ENCODE data around the gene ARL2BP. TPM values are rescaled to one million over a fixed set of nuclear protein-coding genes. Genes with fewer than 3 reads are reported as not detected.

The ARL2BP gene
- total and polyA plus RNA-seq, 2 of the 13 experiments (the other 11 are each of a cell fraction or from before 2014, with no cell fraction given), result 64.3 to 67.6 TPM

- FAIRE-seq (no peak), DNase-seq (ENCODE audit: low spot score) (peak; percentile 19), ATAC-seq (no peak; the same call in 2 of the 3 replicates)
- Histone ChIP-seq H3K9me3 (ENCODE audit: low read length) (no peaks in the 10 kb centered on the region), H3K27me3 (ENCODE audit: control insufficient read depth in 1 of 2, insufficient read depth in 2 of 2, low read length in 2 of 2) (no peaks in the 10 kb centered on the region), H3K36me3 (replicated peaks in 1 of 2; ENCODE audit: control insufficient read depth in 1 of 2, insufficient read depth in 2 of 2, low read length in 2 of 2) (peaks cover 42 to 88% of the 10 kb centered on the region in 2 experiments), H3K4me3 (replicated peaks in 1 of 3; ENCODE audit: insufficient read depth in 1 of 3, low read depth in 2 of 3, low read length in 3 of 3) (no peak overlapping the region), H3K79me2 (ENCODE audit: insufficient read depth, low read length) (peaks cover 2% of the 10 kb centered on the region), H3K4me1 (ENCODE audit: insufficient read depth, low read length) (no peaks in the 10 kb centered on the region), H4K20me1 (ENCODE audit: insufficient read depth, low read length) (no peaks in the 10 kb centered on the region), H3K4me2 (ENCODE audit: low read depth, low read length) (no peak overlapping the region), H3K9ac (ENCODE audit: insufficient read depth, low read depth, low read length) (no peak overlapping the region), H2AFZ (ENCODE audit: low read length) (no peak overlapping the region), H3K27ac (ENCODE audit: extremely low read length, insufficient read depth, low read length) (no peak overlapping the region)
- intact Hi-C loops (cut with micrococcal nuclease; ENCODE audit: unreplicated experiment), result no loop called here
- BruUV-seq (replicated peaks), result no TSS peak
- in situ Hi-C loops (cut with HindIII; ENCODE audit: extremely low pct_ligation_motif_present, low pct_unique_long_range_greater_than_20kb), result no loop called here
- 93% methylated on average over 2 of the region's 2 CpGs for WGBS (ENCODE audit: low lambda C conversion rate)
- TF ChIP-seq CTCF (CRISPR knock-in tag; IDR thresholded peaks at IDR 0.05) (0 out of 2 replicates have a peak, but pooled peaks have one; percentile 15), SKIL (CRISPR knock-in tag; IDR thresholded peaks at IDR 0.05; ENCODE audit: borderline replicate concordance) (no peak), STAG1 (CRISPR knock-in tag; IDR thresholded peaks at IDR 0.05) (peak; percentile 35)
- ChIA-PET CTCF (ENCODE audit: low intra/inter-chr PET ratio, low total read pairs) (interaction anchor here (1.1 kb wide), 1 partner anchor 133 kb away, joined by 3 read pairs; no protein-coding TSS in a partner anchor), POLR2A (no interaction called here)
These were observed 28.1 kb upstream of the ARL2BP start for GRCh38 chr16:57216968-57217367.

GRCh38 chr16:57223057-57223456 lies 22.0 kb upstream of the ARL2BP start:
- FAIRE-seq, result no peak
- no peak for ATAC-seq
- BruUV-seq (replicated peaks), result no TSS peak
- in situ Hi-C loops (cut with HindIII; ENCODE audit: extremely low pct_ligation_motif_present, low pct_unique_long_range_greater_than_20kb) (no loop called here), intact Hi-C loops (cut with micrococcal nuclease; ENCODE audit: unreplicated experiment) (loop anchor here (5.0 kb wide), 1 partner anchor 926 kb away; no protein-coding TSS in a partner anchor)
- H3K9me3 ChIP-seq (ENCODE audit: low read length), result no peaks in the 10 kb centered on the region
- no peak overlapping the region for H3K27ac ChIP-seq (ENCODE audit: extremely low read length, insufficient read depth, low read length)
- ChIA-PET CTCF (ENCODE audit: low intra/inter-chr PET ratio, low total read pairs) (no interaction called here), POLR2A (no interaction called here)
- H3K79me2 ChIP-seq (ENCODE audit: insufficient read depth, low read length), result peaks cover 2% of the 10 kb centered on the region
- 98% methylated on average over 1 of the region's 1 CpG for WGBS (ENCODE audit: low lambda C conversion rate)
- H3K4me2 ChIP-seq (ENCODE audit: low read depth, low read length), result no peak overlapping the region
- no peaks in the 10 kb centered on the region for H4K20me1 ChIP-seq (ENCODE audit: insufficient read depth, low read length)
- H3K4me3 ChIP-seq (replicated peaks in 1 of 3; ENCODE audit: insufficient read depth in 1 of 3, low read depth in 2 of 3, low read length in 3 of 3), result no peak overlapping the region
- no peak for DNase-seq (ENCODE audit: low spot score)
- no peak overlapping the region for H3K9ac ChIP-seq (ENCODE audit: insufficient read depth, low read depth, low read length)
- no peak overlapping the region for H2AFZ ChIP-seq (ENCODE audit: low read length)
- no peaks in the 10 kb centered on the region for H3K4me1 ChIP-seq (ENCODE audit: insufficient read depth, low read length)
- H3K36me3 ChIP-seq (replicated peaks in 1 of 2; ENCODE audit: control insufficient read depth in 1 of 2, insufficient read depth in 2 of 2, low read length in 2 of 2), result peaks cover 41 to 89% of the 10 kb centered on the region in 2 experiments
- no peaks in the 10 kb centered on the region for H3K27me3 ChIP-seq (ENCODE audit: control insufficient read depth in 1 of 2, insufficient read depth in 2 of 2, low read length in 2 of 2)
- no peak for TF ChIP-seq ZNF234 (CRISPR knock-in tag; conservative IDR thresholded peaks at IDR 0.05)
- TF ChIP-seq SOX13 (IDR thresholded peaks at IDR 0.05), result no peak
- no peak for TF ChIP-seq SOX13 (CRISPR knock-in tag; conservative IDR thresholded peaks at IDR 0.05 in 1 of 2, IDR thresholded peaks at IDR 0.05 in 1 of 2)
- TF ChIP-seq ZIK1 (CRISPR knock-in tag; IDR thresholded peaks at IDR 0.05; ENCODE audit: borderline replicate concordance, low read depth), result no peak
- no peak for TF ChIP-seq ATM (IDR thresholded peaks at IDR 0.05; ENCODE audit: borderline replicate concordance)
- no peak for TF ChIP-seq DRAP1 (CRISPR knock-in tag; IDR thresholded peaks at IDR 0.05)
- TF ChIP-seq THAP7 (CRISPR knock-in tag; IDR thresholded peaks at IDR 0.05), result no peak
- TF ChIP-seq BHLHE40 (IDR thresholded peaks at IDR 0.05; ENCODE audit: low read length), result no peak
